ENCODE measurements around the gene SINHCAF.
A peak's percentile ranks its signal among the peaks of the same experiment; 100 is the strongest.

GRCh38 chr12:31246470-31246850 is 79.5 kb downstream of the SINHCAF start:
- TF ChIP-seq CTCF (IDR thresholded peaks at IDR 0.05) (peak; percentile 37), POLR2AphosphoS5 (IDR thresholded peaks at IDR 0.05; ENCODE audit: low read depth, low read length) (no peak), REST (IDR thresholded peaks at IDR 0.05; ENCODE audit: insufficient read depth in 1 of 2, low read depth in 2 of 2, low read length in 1 of 2) (no peak), SIN3A (IDR thresholded peaks at IDR 0.05; ENCODE audit: borderline replicate concordance, insufficient read depth, low read depth, low read length) (no peak), TCF7L2 (IDR thresholded peaks at IDR 0.05; ENCODE audit: low read depth, low read length) (no peak)

All from Panc1 (cell line).